ENCODE results near the gene SERPINB1. TPM values are rescaled to one million over a fixed set of nuclear protein-coding genes. Genes with fewer than 3 reads are reported as not detected.

Gene SERPINB1
- total RNA-seq, 1 donor from 2014 or later: 55.6 TPM

DNA sequence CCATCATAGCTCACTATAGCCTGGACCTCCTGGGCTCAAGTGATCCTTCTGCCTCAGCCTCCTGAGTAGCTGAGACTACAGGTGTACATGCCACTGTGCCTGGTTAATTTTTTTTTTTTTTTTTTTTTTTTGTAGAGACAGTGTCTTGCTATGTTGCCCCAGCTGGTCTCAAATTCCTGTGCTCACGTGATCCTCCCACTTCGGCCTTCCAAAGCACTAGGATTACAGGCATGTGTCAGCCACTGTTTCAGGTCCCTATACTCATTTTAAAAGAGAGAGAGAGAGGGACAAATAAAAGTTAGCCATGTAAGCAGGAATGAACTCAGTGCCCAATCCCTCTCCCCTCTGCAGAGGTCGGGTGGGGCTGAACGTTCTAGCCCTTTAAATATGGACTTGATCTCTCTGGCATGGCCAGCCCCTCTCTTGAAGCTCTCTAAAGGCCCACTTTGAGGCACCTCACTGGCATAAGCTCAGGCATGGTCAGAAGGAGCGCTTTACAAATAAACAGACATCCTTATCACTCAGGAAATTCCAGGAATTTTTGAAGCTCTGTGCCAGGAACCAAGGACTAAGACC, 9.0 kb upstream of the SERPINB1 start:
- DNase-seq (ENCODE audit: low spot score): no peak

DNA sequence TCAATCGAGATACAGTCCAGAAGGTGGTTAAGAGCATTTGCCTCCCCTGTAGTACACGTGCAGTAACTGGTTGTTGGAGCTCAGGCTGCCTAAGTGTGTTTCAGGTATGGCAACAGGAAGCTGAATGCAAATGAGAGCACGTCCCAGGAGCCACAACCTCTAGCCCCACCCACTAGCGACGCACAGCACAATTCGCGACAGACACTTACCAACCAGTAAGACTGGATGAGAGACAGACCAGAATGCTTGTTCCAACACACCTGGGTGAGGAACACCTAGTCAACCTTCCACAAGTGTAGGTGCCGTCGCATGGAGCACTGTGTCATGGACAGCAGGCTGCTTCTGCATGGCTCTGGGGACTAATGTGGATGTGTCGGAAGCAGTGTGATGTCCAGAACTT, 7.2 kb upstream of the SERPINB1 start:
- DNase-seq (ENCODE audit: low spot score): no peak

DNA sequence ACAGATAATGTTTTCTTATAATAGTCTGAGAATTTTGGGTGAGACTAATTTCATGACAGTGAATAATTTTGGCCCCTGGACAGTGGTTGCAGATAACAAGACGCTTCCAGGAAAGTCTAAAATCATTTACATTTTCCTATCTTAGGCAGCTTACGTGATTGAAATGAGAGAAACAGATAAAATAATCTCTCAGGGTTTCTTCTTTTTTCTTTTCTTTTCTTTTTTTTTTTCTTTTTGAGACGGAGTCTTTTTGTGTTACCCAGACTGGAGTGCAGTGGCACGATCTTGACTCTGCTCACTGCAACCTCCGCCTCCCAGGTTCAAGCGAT, 4.2 kb upstream of the SERPINB1 start:
- DNase-seq (ENCODE audit: low spot score): no peak

DNA sequence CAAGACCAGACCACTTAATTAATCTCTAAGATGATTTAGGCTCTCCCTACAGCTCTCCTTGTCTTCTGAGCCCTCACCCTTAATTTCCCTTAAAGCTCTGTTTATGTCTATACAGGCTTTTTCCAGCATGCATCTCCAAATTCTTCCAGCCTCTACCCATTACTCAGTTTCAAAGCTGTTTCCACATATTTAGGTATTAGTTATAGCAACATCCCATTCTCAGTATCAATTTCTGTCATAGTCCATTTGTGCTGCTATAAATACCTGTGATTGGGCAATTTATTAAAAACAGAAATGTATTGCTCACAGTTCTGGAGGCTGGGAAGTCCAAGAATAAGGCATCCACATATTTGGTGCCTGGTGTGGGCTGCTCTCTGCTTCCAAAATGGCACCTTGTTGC, 2.3 kb upstream of the SERPINB1 start:
- DNase-seq (ENCODE audit: low spot score): no peak

DNA sequence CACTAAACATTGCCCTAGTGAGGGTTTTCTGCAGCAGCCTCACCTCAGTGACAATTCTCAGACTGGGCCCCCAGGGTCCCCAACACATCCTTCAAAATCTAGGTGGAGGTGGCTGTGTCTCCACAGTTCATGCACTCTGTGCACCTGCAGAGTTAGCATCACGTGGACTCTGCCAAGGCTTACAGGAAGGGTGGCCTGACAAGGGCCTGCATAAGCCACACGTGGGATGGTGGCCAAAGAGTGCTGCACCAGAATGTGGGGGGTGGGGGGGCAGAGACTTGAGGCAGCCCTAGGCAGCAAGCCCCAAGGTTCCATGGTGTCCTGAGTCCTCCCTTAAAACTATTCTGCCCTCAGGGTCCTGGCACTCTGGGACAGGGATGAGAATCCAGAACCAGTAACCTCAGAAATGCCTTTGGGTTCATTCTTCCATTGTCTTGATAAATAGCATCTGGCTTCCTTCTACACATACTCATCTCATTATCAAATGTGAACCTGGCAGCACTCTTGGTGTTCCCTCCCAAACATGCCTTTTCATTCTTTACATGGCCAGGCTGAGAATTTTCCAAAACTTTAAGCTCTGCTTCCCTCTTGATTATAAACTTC, 1.6 kb upstream of the SERPINB1 start:
- no peak for DNase-seq (ENCODE audit: low spot score)

DNA sequence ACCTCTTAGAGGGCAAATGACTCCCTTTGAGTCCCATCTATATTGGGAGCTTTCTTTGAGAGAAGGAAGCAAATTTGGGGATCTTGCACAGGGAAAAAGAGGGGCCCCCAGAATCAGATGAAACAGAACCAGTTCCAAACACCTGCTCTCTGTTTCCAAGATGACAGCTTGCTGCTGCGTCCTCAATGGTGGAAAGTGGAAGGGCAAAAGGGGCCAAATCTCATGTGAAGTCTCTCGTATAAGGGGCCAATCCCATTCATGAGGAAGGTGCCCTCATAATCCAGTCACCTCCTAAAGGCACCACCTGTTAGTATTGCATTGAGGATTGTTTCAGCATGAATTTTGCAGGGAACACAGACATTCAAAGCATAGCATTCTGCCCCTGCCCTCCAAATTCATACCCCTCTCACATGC, 483 bp upstream of the SERPINB1 start:
- DNase-seq (ENCODE audit: low spot score): no peak

DNA sequence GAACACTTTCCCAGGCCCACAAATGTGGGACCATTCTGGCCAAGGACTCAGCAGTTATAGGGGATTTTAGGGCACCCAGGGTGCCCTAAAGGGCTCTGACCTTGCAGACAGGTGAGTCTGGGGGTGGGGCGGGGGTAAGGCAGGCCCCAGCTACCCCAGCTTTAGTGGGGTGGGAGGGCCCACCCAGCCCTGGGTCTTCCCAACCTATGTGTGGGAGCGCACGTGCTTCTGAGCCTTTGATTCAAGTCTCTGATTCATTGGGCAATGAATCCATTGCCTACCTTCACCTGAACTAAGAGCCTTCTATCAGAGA, 958 bp downstream of the SERPINB1 start:
- DNase-seq (ENCODE audit: low spot score): no peak

DNA sequence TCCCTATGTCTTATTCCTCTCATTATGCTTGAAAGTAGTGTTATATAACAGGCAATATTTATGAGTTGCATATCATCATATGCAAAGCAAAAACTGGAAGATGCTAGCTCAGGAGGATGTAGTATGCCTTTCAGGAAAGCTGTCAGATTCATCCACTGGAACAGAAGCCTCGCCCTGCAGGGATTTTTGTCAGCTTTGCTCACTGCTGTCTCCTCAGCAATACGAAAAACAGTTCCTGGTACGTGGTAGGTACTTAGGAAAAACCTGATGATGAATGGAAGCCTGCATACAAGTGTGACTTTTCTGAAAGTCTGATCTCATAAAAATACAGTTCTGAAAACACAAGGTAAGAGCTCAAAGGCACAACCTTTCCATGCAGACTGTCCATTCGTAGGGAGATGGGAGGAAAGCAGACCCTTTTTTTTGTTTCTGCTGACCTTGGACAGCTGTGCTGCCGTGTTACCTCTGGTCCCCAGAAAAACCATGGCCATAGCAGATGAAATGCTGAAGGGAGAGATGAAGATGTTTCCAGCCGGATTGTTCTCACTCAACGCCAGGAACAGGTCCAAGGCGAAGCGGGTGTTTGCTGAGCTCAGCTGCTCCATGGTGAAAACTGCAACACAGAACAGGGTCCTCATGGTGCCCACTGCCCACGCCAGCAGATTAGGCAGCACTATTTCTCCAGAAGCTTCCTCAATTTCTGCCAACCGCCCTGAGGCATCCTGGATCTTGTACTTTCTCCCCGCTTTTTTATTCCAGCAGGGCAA, 1.5 kb downstream of the SERPINB1 start:
- DNase-seq (ENCODE audit: low spot score): no peak

DNA sequence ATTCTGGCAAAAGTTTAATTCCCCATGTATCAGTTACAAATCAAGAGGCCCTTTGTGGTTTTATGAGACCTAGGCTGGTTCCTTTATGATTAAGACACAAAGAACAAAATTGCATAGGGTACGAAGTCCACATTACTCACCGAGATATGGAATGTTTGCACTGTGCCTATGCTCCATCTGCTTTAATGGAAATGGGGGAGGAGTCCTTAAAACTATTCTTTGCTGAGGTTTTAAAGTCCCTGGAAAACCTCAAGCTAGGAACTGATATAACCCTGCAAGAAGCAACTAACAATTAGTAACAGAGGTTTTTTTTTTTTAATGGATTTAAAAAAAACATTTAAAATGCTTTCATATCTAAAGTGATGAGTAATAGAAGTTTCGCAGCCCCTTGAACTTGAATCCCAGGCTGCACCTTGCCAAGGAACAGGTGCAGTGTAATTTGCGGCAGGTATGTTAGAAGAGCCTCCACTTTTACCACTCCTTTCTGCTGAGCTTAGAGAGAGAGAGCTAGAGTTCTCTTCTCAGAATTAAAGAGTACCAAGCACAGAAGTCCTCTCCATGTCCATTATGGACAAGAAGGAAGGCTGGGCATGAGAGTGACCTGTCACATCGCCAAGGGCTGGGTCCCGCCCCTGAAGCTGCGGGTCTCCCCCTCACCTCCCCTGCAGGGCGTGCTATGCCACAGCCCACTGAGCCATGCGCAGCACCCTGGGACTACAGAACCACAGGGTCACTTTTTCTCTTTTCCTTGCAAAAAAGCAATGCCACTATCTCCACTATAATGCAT, 2.3 kb downstream of the SERPINB1 start:
- DNase-seq (ENCODE audit: low spot score): no peak

DNA sequence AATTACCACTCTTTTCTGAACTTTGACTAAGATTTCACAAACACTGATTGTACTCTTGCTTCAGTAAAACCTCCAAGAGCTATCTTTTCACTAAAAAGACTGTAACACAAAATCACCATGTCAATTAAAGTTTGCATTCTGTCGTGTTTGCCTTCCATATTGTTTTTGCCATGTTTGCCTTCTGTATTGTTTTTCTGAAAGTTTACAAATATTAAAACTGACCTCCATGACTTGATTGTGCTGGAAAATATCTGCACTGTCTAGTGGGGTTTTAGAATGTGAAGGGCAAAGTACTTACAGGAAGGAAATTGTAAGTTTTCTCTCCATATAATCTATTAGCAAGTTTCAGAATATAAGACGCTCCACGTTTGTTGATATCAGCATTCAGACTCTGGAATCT, 3.4 kb downstream of the SERPINB1 start:
- DNase-seq (ENCODE audit: low spot score): no peak

DNA sequence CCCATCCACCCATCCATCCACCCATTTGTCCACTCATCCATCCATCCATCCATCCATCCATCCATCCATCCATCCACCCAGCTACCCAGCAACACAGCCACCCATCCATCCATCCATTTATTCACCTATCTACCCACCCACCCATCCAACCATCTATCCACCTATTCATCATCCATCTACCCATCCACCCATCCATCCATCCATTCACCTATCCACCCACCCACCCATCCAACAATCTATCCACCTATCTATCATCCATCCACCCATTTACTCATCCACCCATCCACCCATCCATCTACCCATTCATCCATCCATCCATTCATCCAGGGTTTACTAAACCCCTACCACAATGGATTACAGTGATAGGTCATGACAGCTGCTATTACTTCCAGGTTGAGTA, 7.4 kb downstream of the SERPINB1 start:
- DNase-seq (ENCODE audit: low spot score): no peak

DNA sequence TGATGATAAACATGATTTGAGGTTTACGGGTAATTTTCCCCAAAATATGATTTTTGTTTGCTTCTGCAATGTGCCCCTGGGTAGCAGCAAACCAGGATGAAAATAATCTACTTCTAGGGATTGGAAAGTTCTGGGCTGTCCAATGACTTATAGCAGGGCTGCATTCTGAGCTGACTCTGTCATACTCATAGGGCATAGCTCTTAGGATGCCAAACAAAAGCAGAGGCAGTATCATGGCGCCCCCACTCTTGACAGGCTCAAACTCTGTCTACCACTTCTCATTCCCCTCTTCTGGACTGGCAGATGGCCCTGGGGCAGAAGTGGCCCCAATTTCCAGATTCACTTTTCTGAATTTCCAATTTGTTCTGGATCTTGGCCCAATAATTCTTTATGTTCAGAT, 10.3 kb downstream of the SERPINB1 start:
- DNase-seq (ENCODE audit: low spot score): no peak

DNA sequence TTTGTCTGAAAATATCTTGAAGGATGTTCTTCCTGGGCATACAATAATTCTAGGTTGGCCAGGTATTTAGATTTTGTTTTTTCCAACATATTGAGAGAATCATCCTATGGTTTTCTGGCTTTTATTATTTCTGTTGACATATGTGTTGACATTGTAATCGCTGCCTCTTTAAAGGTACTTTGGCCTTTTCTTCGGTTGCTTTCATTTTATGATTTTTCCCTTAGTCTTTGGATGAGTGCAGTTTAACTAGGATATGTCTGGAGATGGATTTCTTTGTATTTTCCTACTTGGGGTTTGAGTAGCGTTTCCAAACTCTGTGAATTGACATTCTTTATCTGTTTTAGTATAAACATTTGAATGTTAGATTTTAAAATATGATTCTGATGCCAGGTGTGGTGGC, 11.5 kb downstream of the SERPINB1 start:
- DNase-seq (ENCODE audit: low spot score): no peak

DNA sequence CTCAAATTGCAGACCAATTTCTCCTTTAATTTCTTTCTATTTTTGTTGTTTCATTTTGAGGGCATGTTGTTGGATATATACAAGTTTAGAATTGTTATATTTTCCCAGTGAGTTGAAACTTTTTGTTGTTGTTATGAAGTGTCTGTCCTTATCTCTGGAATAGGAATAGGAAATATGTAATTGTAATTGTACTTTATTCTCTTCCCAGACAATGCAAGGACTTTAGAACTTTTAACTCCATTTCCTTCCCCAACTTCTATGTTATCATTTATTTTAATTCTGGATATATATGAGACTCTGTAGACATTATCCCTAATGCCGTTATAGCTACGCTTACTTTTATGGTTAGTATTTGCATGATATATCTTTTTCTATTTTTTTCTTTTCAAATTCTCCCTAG, 12.4 kb downstream of the SERPINB1 start:
- DNase-seq (ENCODE audit: low spot score): no peak

DNA sequence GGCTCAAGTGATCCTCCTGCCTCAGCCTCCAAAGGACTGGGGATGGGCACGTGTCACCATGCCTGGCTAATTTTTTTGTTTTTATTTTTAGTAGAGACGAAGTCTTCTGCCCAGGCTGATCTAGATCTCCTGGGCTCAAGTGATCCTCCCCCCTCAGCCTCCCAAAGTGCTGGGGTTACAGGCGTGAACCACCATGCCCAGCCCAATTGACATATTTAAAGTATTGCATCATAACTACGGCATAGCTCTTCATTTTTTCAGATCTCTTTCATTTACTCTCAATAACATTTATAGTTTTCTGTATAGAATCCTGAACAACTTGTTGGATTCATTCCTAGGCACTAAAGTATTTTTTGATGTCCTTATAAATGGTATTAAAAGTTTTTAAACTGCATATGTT, 13.0 kb downstream of the SERPINB1 start:
- no peak for DNase-seq (ENCODE audit: low spot score)

DNA sequence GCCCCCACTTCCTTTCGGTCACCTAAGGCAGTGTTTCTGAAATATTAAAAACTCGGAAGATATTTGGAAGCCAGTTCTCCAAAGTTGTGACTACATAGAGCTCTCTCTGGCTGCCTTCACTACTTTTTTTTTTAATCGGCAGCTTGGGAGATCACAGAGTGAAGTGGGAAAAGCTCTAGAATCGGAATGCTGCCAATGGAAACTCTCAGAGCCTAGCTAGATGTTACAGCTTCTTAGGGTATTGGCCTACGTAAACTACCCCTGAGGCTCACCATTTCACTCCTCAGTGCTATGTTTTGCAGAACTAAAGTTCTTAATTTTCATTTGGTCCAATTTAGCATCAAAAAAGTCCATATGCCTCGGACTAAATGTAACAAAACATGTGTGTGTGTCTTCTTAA, 14.5 kb downstream of the SERPINB1 start:
- no peak for DNase-seq (ENCODE audit: low spot score)

DNA sequence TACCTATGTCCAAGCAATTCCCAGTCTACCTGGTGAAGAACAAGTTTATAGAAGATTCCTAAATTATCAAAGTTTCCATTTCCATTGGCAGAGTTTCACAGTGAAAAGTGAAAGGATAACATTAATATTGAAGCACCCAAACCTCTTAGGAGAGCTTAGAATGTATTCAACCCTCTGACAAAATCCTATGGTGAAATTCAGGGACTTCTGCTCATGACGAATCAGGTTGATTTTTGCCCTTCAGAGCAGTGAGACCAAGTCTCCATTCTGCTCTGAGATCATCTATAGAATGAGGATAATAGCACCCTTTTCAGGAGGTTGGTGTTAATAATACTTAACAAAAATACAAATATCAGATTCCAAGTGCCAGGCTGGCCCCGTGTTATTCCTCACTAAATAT, 15.5 kb downstream of the SERPINB1 start:
- DNase-seq (ENCODE audit: low spot score): no peak

DNA sequence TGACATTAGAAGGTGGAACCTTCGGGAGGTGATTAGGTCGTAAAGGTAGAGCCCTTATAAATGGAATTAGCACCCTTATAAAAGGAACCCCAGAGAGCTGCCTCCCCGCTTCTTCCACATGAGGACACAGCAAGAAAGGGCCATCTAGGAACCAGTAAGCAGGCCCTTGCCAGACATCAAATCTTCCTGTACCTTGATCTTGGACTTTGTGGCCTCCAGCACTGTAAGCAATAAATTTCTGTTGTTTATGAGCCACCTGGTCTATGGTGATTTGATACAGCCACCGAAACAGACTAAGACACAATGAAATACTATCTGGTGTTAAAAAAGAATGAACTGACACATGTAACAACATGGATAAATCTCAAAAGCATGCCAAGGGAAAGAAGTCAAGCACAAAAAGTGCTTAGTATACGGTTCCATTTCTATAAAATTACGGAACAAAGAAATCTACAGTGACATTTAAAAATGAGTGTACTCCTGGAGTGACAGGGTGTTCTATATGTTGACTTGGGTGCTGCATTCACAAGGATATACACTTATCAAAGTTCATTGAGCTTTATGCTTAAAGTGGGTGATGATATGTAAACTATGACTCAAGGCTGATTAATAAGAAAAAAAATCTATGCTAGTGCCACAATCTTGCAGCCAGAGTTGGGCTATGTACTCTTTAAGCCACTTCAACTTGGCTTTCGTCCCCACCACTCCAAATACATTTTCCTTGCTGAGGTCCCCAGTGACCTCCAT, 18.4 kb downstream of the SERPINB1 start:
- DNase-seq (ENCODE audit: low spot score): no peak

DNA sequence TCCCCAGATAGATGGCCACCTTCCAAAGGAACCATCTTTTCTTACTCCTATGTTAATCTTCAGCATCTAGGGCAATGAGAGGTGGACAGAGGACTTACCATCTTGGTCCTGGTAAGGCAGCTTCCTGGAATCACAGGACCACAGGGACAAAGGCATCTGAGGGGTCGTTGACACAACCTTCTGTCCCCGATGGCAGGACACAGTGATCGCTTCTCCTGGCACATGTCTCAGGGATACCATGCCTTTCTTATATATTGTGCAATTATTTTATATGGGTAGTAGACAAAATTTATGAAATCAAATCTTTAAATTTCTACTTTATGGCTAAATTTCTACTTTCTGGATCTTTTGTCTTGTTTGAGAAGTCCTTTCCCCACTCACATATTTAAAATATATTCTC, 20.1 kb downstream of the SERPINB1 start:
- DNase-seq (ENCODE audit: low spot score): no peak

DNA sequence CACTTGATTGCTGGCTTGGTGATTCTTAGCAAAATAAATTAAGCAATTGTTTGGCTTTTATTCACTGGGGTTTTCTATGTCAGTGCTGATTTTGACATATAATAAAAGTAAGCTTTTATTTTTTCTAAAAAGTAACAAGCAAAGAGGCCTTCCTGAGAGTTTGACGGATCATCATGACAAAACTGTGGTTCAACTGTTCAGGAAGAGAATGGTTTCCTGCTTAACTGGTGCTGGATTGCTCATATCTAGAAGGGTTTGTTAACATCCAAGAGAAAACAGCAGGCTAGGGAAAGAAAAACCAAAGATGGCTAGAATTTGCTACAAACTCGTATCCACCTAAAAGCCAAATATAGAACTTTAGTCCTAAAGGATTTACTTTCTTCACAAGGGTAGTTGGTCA, 21.2 kb downstream of the SERPINB1 start:
- DNase-seq (ENCODE audit: low spot score): no peak

DNA sequence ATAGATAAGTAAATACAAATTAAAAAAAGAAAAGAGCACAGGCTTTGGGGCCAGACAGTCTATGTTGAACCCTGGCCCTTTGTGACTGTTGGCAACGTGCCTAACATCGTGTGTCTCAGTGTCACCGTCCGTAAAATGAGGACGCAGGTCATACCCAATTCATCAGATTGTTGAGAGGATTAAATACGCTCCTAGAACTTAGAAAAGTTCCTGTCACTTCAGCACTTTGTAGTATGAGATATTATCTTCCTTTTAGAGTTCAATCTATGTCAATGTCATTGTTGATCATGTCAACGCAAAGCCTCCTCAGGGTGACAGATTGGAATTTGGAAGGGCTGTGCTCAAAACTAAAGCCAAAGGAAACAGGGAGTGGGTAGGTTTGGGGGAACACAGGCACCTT, 21.7 kb downstream of the SERPINB1 start:
- DNase-seq (ENCODE audit: low spot score): no peak

DNA sequence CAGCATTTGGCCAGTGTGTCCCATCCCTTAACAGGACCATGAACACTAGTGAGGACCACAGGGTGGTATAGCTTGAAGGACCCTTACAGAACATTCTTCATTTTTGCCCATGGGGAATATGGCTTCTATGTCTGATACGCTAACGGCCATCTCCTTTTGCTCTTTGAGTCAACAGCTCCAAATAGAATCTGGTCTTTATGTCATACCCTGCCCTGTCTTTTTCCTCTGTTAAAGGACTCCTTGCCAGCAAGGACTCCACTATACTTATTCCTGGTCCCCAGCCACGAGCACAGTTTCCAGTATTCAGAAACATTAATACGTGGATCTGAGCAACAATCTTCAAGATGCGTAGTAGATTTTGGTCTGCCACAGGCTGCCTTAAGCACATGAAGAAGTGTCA, 22.5 kb downstream of the SERPINB1 start:
- DNase-seq (ENCODE audit: low spot score): no peak
